HG03378 (cell line): ENCODE data around the gene AP5M1.
"Not testable (repeated sequence)": the region's sequence is repeated elsewhere in the genome, so short reads cannot be mapped to it uniquely, and the experiment has no call there.

Experiments
- ATAC-seq: cut with Tn5 transposase; IDR thresholded peaks from one replicate; pipeline ENCODE4 v1.9.1; 2021; ENCODE audit warnings: mild to moderate bottlenecking, moderate library complexity; ENCODE audit not compliant: unreplicated experiment

AP5M1 gene

DNA sequence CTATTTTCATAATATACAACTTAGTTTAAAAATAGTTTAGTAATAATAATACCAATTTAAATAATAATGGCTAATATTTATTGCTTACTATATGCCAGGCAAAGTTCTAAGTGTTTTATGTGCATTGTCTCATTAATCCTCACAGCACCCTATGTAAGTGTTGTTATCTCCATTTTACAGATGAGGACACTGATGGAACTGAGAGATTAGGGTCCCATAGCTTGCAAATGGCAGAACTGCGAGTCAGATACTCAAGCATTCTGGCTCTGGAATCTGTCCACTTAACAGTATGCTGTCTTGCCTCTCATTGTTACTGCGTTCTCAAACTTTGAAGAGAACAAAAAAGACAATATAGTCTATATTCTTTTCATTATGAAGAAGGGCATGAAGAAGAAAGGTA is 19.0 kb downstream of the AP5M1 start:
- no peak for ATAC-seq

DNA sequence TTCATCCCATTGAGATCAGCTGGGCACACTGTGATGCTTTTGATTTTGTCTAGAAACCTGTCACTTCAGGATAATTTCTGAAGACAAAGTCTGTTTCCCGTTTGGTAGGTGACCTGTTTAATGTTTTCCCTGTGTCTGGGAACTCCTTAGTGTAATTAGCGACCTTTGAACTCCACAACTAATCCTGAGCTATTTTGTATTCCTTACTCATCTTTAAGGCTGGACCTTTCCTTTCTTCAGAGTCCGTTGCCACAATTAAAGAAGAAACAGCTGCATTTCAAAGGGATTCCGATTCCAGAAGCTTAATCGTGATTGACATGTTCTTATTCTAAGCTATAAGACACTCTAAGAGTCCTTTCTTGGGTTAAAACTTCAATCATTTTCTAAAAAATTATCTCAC is 22.0 kb downstream of the AP5M1 start:
- ATAC-seq: no peak

- no peak for ATAC-seq
Measured at GRCh38 chr14:57291692-57292647, 23.2 kb downstream of the AP5M1 start.

DNA sequence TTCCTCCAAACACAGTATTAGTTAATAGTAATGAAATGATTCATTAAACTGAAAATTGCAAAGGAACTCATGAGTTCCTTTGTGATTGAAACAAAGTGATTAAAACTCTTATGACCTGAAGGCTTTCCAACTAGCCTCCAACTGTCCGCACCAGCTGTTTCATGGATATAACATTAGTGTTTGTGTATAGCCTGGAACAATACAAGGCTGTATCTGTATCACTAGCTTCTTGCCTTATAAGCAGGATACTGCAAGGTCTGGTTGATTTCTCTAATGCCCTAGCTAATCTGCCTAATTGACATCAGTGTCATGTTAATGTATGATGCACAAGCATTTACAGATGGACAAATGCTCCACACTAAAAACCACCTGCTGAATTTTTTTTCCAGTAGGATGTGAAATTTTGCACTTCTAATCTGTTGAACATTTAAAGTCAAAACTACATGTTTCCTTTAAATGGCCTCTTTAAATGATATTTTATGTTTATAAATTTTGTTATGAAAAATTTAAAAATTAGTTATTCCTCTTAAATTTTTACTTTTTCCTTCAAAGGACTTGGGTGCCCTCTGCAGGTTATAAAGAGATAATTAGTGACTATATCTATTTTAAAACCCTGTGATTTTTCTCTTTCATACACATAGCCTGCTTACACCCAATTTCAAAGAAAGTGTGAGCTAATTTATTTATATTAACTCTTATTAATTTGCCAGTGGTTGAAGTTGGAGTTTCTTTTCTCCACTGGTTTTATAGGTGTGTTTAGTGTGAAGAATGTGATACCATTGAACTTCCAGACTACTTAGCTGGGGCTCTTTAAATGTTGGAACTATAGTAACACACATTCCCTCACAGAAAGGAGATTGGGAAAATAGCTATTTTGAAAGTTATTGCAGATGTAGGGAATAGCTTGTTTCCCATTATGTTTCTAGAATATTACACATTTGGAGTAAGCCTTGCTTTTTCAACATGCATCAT is 25.4 kb downstream of the AP5M1 start:
- ATAC-seq: no peak

- ATAC-seq: no peak
Measured at GRCh38 chr14:57295239-57295638, 26.5 kb downstream of the AP5M1 start.

GRCh38 chr14:57297852-57298251 is 29.1 kb downstream of the AP5M1 start:
- no peak for ATAC-seq

- ATAC-seq: no peak
Measured at GRCh38 chr14:57299511-57299910, 30.7 kb downstream of the AP5M1 start.

DNA sequence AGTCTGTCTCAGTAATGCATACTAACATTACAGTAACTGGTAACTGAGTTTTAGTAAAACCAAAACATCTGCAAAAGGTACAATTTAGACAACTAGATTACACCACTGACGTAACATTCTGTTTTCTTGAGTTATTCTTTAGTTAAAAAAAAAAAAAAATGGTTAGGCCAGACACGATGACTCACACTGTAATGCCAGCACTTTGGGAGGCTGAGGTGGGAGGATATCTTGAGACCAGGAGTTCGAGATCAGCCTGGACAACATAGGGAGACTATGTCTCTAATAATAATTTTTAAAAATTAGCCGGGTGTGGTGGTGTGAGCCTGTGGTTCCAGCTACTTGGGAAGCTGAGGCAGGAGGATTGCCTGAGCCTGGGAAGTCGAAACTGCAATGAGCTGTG is 34.1 kb downstream of the AP5M1 start:
- ATAC-seq: no peak

- no peak for ATAC-seq
Measured at GRCh38 chr14:57314396-57315089, 45.8 kb downstream of the AP5M1 start.

DNA sequence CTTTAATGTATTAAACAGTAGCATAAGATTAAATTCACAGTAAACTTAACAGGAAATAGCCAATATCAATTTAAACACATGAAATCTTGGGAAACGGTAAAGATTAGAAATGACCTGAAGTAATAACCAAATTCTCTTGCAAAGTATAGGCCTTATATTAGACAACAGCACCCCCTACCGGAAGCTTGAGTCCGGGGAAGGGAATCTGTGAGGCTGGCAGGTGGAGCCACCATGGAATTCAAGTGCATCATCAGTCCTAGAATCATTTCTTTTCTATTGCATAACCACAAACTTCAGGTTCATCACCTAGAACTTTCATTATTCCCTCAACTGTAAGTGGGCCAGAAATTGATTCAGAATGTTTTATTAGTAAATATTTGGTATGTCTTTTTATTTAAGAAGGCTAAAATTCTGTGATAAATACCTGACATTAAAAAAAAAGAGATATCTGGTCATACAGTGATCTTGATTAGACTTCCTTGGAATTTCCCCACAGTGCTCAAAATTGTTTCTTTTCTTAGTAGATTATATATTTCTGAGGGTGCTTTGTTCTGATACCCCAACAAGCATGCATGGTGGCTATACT is 48.6 kb downstream of the AP5M1 start:
- ATAC-seq: peak; percentile 73

DNA sequence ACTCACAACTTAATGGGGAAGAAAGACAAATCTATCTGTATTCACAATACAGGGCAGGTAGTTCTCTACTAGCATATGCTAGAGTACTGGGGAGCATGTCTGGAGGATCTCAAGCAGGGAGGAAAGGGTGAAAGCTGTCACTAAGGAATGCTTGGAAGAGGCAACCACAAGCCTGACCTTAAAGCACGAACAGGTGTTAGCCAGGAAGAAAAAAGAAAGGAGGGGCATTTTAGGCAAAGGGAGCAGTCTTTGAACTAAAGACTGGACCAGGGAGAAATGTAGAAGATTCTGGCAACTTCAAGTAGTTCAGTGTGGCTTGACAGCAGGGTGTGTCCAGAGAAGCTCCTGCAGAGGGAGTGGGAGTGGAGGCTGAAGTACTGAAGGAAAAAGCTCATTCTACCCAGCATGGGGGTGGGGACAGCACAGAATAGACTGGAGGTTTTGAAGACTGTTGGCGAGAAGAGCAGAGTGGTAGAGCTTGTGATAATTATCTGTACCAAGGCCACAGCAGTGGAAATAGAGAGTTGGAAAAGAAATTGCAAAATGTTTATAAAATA is 50.9 kb downstream of the AP5M1 start:
- no peak for ATAC-seq

GRCh38 chr14:57323721-57324120 is 55.0 kb downstream of the AP5M1 start:
- no peak for ATAC-seq

DNA sequence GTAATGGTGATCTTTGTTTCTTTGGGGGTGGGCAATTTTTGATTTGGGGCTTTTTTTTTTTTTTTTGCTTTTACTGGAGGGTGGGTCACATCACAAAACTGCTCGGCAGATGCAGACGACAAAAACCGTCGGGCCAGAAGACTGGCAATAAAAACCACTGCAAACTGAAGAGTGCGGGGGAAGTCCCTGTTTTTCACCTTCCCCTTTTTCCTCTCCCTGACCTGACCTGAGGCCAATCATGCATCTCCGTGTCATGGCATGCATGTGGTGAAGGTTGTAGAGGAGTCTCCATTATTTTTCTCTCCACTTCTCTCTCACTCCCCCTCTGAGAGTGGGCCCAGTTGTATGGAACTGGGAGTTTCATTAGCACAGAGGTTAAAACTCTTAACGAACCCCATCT is 57.5 kb downstream of the AP5M1 start:
- ATAC-seq: peak; percentile 73

GRCh38 chr14:57329833-57330232 is 61.1 kb downstream of the AP5M1 start:
- ATAC-seq: no peak

GRCh38 chr14:57332475-57332874 is 63.7 kb downstream of the AP5M1 start:
- ATAC-seq: not testable (repeated sequence)

DNA sequence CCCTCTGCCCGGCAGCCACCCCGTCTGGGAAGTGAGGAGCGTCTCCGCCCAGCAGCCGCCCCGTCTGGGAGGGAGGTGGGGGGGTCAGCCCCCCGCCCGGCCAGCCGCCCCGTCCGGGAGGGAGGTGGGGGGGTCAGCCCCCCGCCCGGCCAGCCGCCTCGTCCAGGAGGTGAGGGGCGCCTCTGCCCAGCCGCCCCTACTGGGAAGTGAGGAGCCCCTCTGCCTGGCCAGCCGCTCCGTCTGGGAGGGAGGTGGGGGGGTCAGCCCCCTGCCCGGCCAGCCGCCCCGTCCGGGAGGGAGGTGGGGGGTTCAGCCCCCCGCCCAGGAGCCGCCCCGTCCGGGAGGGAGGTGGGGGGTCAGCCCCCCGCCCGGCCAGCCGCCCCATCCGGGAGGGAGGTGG is 65.0 kb downstream of the AP5M1 start:
- ATAC-seq: not testable (repeated sequence)

DNA sequence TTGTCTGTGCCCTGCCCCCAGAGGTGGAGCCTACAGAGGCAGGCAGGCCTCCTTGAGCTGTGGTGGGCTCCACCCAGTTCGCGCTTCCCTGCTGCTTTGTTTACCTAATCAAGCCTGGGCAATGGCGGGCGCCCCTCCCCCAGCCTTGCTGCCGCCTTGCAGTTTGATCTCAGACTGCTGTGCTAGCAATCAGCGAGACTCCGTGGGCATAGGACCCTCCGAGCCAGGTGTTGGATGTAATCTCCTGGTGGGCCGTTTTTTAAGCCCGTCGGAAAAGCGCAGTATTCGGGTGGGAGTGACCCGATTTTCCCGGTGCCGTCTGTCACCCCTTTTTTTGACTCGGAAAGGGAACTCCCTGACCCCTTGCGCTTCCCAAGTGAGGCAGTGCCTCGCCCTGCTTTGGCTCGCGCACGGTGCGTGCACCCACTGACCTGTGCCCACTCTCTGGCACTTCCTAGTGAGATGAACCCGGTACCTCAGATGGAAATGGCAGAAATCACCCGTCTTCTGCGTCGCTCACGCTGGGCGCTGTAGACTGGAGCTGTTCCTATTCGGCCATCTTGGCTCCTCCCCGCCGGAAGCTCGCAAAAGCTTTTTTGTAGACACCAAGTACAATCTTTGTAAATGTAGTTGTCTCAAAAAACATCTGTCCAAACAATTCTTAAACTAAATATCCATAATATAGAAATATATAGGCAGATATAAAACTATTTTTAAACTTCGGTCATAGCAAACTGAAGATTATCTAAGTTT is 75.0 kb downstream of the AP5M1 start:
- ATAC-seq: not testable (repeated sequence)

- no peak for ATAC-seq
Measured at GRCh38 chr14:57345106-57345505, 76.3 kb downstream of the AP5M1 start.

DNA sequence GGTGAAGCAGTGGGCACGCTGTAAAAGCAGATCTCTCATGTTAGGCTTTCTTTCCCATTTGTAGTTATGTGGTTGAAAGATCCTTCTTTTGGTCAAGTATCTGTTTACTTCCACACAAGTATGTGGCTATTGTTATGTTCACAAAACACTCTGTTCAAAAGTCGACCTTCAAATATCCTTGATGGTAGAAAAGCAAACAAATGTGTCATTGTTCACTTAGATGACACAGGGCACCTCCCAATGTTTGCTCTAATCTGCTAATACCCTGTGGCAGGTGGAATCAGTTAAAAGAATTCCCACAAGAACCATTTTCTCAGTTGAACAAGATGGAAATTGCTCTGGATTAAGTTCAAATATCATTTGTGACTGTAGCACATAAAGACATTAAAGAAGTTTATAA is 78.0 kb downstream of the AP5M1 start:
- ATAC-seq: no peak
